ENCODE measurements around the gene ZSCAN5A. TPM values are rescaled to one million over a fixed set of nuclear protein-coding genes. Genes with fewer than 3 reads are reported as not detected.

ZSCAN5A gene
- total and polyA plus RNA-seq, 2 of the 13 experiments (the other 11 are each of a cell fraction or from before 2014, with no cell fraction given): 9.5 to 17.8 TPM

- TF ChIP-seq ZNF552 (CRISPR knock-in tag; IDR thresholded peaks at IDR 0.05; ENCODE audit: borderline replicate concordance) (no peak), THAP11 (CRISPR knock-in tag; IDR thresholded peaks at IDR 0.05) (peak; percentile 97), ZNF512 (CRISPR knock-in tag; IDR thresholded peaks at IDR 0.05) (no peak), HES4 (CRISPR knock-in tag; IDR thresholded peaks at IDR 0.05; ENCODE audit: borderline replicate concordance) (peak; percentile 89; the same call in 1 of the 2 replicates), ZFP36L2 (CRISPR knock-in tag; IDR thresholded peaks at IDR 0.05) (no peak), EEA1 (CRISPR knock-in tag; IDR thresholded peaks at IDR 0.05; ENCODE audit: borderline replicate concordance) (0 out of 2 replicates have a peak, but pooled peaks have one; percentile 58), RFX1 (IDR thresholded peaks at IDR 0.05) (peak; percentile 79), ZNF335 (CRISPR knock-in tag; IDR thresholded peaks at IDR 0.05) (no peak), ZSCAN21 (CRISPR knock-in tag; IDR thresholded peaks at IDR 0.05; ENCODE audit: borderline replicate concordance) (peak; percentile 66; the same call in 1 of the 2 replicates), ZBTB7A (CRISPR knock-in tag; IDR thresholded peaks at IDR 0.05) (no peak), MXD1 (CRISPR knock-in tag; IDR thresholded peaks at IDR 0.05) (no peak; the same call in 1 of the 2 replicates), MAZ (IDR thresholded peaks at IDR 0.05; ENCODE audit: borderline replicate concordance, low read depth, low read length) (no peak), MAZ (CRISPR knock-in tag; IDR thresholded peaks at IDR 0.05; ENCODE audit: low read depth) (no peak), LBX2 (CRISPR knock-in tag; IDR thresholded peaks at IDR 0.05; ENCODE audit: borderline replicate concordance) (0 out of 2 replicates have a peak, but pooled peaks have one; percentile 12), PBX2 (CRISPR knock-in tag; IDR thresholded peaks at IDR 0.05) (0 out of 2 replicates have a peak, but pooled peaks have one; percentile 32), ZNF670 (CRISPR knock-in tag; IDR thresholded peaks at IDR 0.05; ENCODE audit: borderline replicate concordance) (no peak), HNRNPLL (IDR thresholded peaks at IDR 0.05; ENCODE audit: low read depth, low read length, poor library complexity, severe bottlenecking) (peak; percentile 38), ARID4A (CRISPR knock-in tag; IDR thresholded peaks at IDR 0.05; ENCODE audit: borderline replicate concordance) (peak; percentile 80), ZFX (CRISPR knock-in tag; IDR thresholded peaks at IDR 0.05; ENCODE audit: low read depth) (peak; percentile 92)
These were observed at the start of gene ZSCAN5A (continued) for GRCh38 chr19:56314381-56315076.

Data from HepG2 (cell line).